ENCODE data around the gene KIF22. TPM values are rescaled to one million over a fixed set of nuclear protein-coding genes. Genes with fewer than 3 reads are reported as not detected.

Gene KIF22
- polyA plus RNA-seq, 2 of the 4 experiments (the other 2 are of a cell fraction): 64.3 to 73.7 TPM

GRCh38 chr16:29805232-29806098 is 14.9 kb downstream of the KIF22 start (continued):
- TF ChIP-seq FOSL2 (IDR thresholded peaks at IDR 0.05): no peak
- TF ChIP-seq FOSL2 (CRISPR knock-in tag; IDR thresholded peaks at IDR 0.05): peak; percentile 26; the same call in 1 of the 2 replicates
- 0 out of 2 replicates have a peak, but pooled peaks have one; percentile 3 for TF ChIP-seq ESRRA (IDR thresholded peaks at IDR 0.05; ENCODE audit: borderline replicate concordance, low read length)
- peak; percentile 67 for TF ChIP-seq USF2 (IDR thresholded peaks at IDR 0.05)
- TF ChIP-seq EP300 (IDR thresholded peaks at IDR 0.05): peak in 1 of 2 experiments; percentile 49; a peak in 1 of 5 replicates
- peak; percentile 94 for TF ChIP-seq PBX3 (IDR thresholded peaks at IDR 0.05)
- TF ChIP-seq CEBPB (IDR thresholded peaks at IDR 0.05): no peak
- 0 out of 2 replicates have a peak, but pooled peaks have one; percentile 40 for TF ChIP-seq HOXB5 (CRISPR knock-in tag; IDR thresholded peaks at IDR 0.05)
- peak in 1 of 2 experiments; percentile 3; a peak in 1 of 5 replicates for TF ChIP-seq RAD21 (conservative IDR thresholded peaks at IDR 0.05 in 1 of 2, IDR thresholded peaks at IDR 0.05 in 1 of 2)
- TF ChIP-seq HOXA7 (CRISPR knock-in tag; IDR thresholded peaks at IDR 0.05): peak; percentile 66; the same call in 1 of the 2 replicates
- 0 out of 2 replicates have a peak, but pooled peaks have one; percentile 17 for TF ChIP-seq ZSCAN20 (CRISPR knock-in tag; IDR thresholded peaks at IDR 0.05)
- no peak for TF ChIP-seq JUNB (IDR thresholded peaks at IDR 0.05)
- TF ChIP-seq POLR2A (IDR thresholded peaks at IDR 0.05; ENCODE audit: low read length): peak; percentile 57
- TF ChIP-seq GATA3 (IDR thresholded peaks at IDR 0.05; ENCODE audit: borderline replicate concordance): peak; percentile 76
- TF ChIP-seq E2F6 (IDR thresholded peaks at IDR 0.05; ENCODE audit: borderline replicate concordance, low read depth): peak; percentile 79; the same call in 1 of the 2 replicates
- TF ChIP-seq RARB (CRISPR knock-in tag; IDR thresholded peaks at IDR 0.05): peak; percentile 70; the same call in 1 of the 2 replicates

- peak in 1 of 2 experiments; percentile 15; a peak in 3 of 6 replicates for ATAC-seq
- Histone ChIP-seq H3K9me3 (no peaks in the 10 kb centered on the region), H3K27ac (peak within 1 kb of the TSS; percentile 98 to 99), H3K4me1 (peaks cover 44% of the 10 kb centered on the region), H3K4me2 (peak within 1 kb of the TSS; percentile 94), H3K4me3 (peak within 1 kb of the TSS; percentile 90)
- DNase-seq (ENCODE audit: low read depth in 1 of 2, low spot score in 1 of 2): peak in 1 of 2 experiments; percentile 96
- no peak for FAIRE-seq
- TF ChIP-seq MYC (IDR thresholded peaks at IDR 0.05; ENCODE audit: borderline replicate concordance, low read length) (0 out of 2 replicates have a peak, but pooled peaks have one; percentile 32), EP300 (IDR thresholded peaks at IDR 0.05) (no peak), RNF2 (IDR thresholded peaks at IDR 0.05; ENCODE audit: borderline replicate concordance, low read depth) (no peak)
- CTCF ChIA-PET: interaction anchor here (1.5 to 24.4 kb wide), 3 partner anchors 13 to 60 kb away, joined by 3 to 568 read pairs (median 74); partner anchors contain the start of genes MVP and PAGR1
- WGBS (ENCODE audit: missing lambda C conversion rate): no CpG with 5 or more reads among the region's 67 CpGs
- POLR2A ChIA-PET: interaction anchor here (0.5 to 3.7 kb wide), 6 partner anchors 10 to 528 kb away, joined by 3 to 25 read pairs (median 7); partner anchors contain the start of genes KIF22, MVP and PAGR1
These were observed 15.6 kb downstream of the KIF22 start, which contains the start of gene MAZ for GRCh38 chr16:29806099-29806579. TSS of gene MAZ (plus strand) at chr16:29806529. CDS start at chr16:29806702, 173 bp downstream.
